ENCODE results near the gene JAKMIP2.

- no peak for TF ChIP-seq CTCF (IDR thresholded peaks at IDR 0.05 in 4 of 5, conservative IDR thresholded peaks at IDR 0.05 in 1 of 5)
- no peak for TF ChIP-seq POLR2A (IDR thresholded peaks at IDR 0.05)
These were observed 69.9 kb downstream of the JAKMIP2 start for GRCh38 chr5:147712598-147712997.

All from gastrocnemius medialis (tissue), 4 donors.